ENCODE results near the gene IFT81.
A peak's percentile ranks its signal among the peaks of the same experiment; 100 is the strongest.
"Not testable (repeated sequence)": the region's sequence is repeated elsewhere in the genome, so short reads cannot be mapped to it uniquely, and the experiment has no call there.

Gene IFT81

GRCh38 chr12:110124269-110124995 is at the start of gene IFT81:
TSS of gene IFT81 (plus strand) at chr12:110124357. CDS start at chr12:110127381, 3,024 bp downstream.
- peak; percentile 95 to 97 for DNase-seq

GRCh38 chr12:110075880-110076279 is 48.3 kb upstream of the IFT81 start:
- no peak for DNase-seq

- no peak for DNase-seq
Observed at GRCh38 chr12:110077800-110078199, 46.4 kb upstream of the IFT81 start.

- DNase-seq = peak; percentile 88 to 92
Observed at GRCh38 chr12:110079477-110080400, 44.4 kb upstream of the IFT81 start.

GRCh38 chr12:110080410-110080809 is 43.7 kb upstream of the IFT81 start:
- DNase-seq = no peak

- no peak for DNase-seq
Observed at GRCh38 chr12:110084314-110085015, 39.7 kb upstream of the IFT81 start.

GRCh38 chr12:110088216-110088615 is 35.9 kb upstream of the IFT81 start:
- DNase-seq = not testable (repeated sequence)

- no peak for DNase-seq
Observed at GRCh38 chr12:110088936-110089335, 35.2 kb upstream of the IFT81 start.

- no peak for DNase-seq
Observed at GRCh38 chr12:110090266-110091135, 33.7 kb upstream of the IFT81 start.

GRCh38 chr12:110091136-110091711 is 32.9 kb upstream of the IFT81 start:
- DNase-seq = no peak

- DNase-seq = no peak
Observed at GRCh38 chr12:110093631-110094311, 30.4 kb upstream of the IFT81 start.

- peak; percentile 72 to 76 for DNase-seq
Observed at GRCh38 chr12:110100315-110100970, 23.7 kb upstream of the IFT81 start.

- peak; percentile 32 to 48 for DNase-seq
Observed at GRCh38 chr12:110102255-110102654, 21.9 kb upstream of the IFT81 start.

- no peak for DNase-seq
Observed at GRCh38 chr12:110104188-110105094, 19.7 kb upstream of the IFT81 start.

GRCh38 chr12:110105159-110105558 is 19.0 kb upstream of the IFT81 start:
- no peak for DNase-seq

- DNase-seq = no peak
Observed at GRCh38 chr12:110105986-110106385, 18.2 kb upstream of the IFT81 start.

GRCh38 chr12:110107369-110108281 is 16.5 kb upstream of the IFT81 start:
- no peak for DNase-seq

GRCh38 chr12:110108309-110109036 is 15.7 kb upstream of the IFT81 start:
- no peak for DNase-seq
